ENCODE results near the gene JUND. TPM values are rescaled to one million over a fixed set of nuclear protein-coding genes. Genes with fewer than 3 reads are reported as not detected.

The JUND gene
- total RNA-seq, 4 donors from 2014 or later, result 193 to 394 (median 316) TPM

GRCh38 chr19:18270326-18270725 lies 11.1 kb downstream of the JUND start:
- TF ChIP-seq CTCF (IDR thresholded peaks at IDR 0.05), result no peak
- no peak for TF ChIP-seq POLR2A (IDR thresholded peaks at IDR 0.05)
- 92 to 94% methylated on average over 9 of the region's 9 CpGs for WGBS, 2 donors
- intact Hi-C loops (cut with DNase I), result no loop called here
- H3K9me3 ChIP-seq, result no peaks in the 10 kb centered on the region
- no peak for DNase-seq
- peaks cover 19 to 21% of the 10 kb centered on the region in 2 donors for H3K36me3 ChIP-seq
- H3K4me1 ChIP-seq, result peaks cover 13 to 14% of the 10 kb centered on the region in 2 donors
- no peak overlapping the region for H3K4me3 ChIP-seq (replicated peaks in 1 of 3)
- no peaks in the 10 kb centered on the region for H3K27me3 ChIP-seq
- H3K27ac ChIP-seq, result no peak overlapping the region

- 78 to 93% methylated on average over 2 of the region's 2 CpGs for WGBS, 2 donors
- intact Hi-C loops (cut with DNase I), result no loop called here
- H3K4me1 ChIP-seq, result peaks cover 1 to 2% of the 10 kb centered on the region in 2 donors
Measured at GRCh38 chr19:18269070-18269723, 12.2 kb downstream of the JUND start.

GRCh38 chr19:18266771-18267686 lies 14.4 kb downstream of the JUND start:
- intact Hi-C loops (cut with DNase I), result no loop called here
- H3K27me3 ChIP-seq, result no peaks in the 10 kb centered on the region

More at GRCh38 chr19:18269070-18269723, 12.2 kb downstream of the JUND start:
- TF ChIP-seq CTCF (IDR thresholded peaks at IDR 0.05) (no peak), POLR2A (IDR thresholded peaks at IDR 0.05) (no peak)
- H3K36me3 ChIP-seq, result peaks cover 26 to 32% of the 10 kb centered on the region in 2 donors
- H3K27ac ChIP-seq, result no peak overlapping the region
- H3K27me3 ChIP-seq, result no peaks in the 10 kb centered on the region
- no peak for DNase-seq
- no peaks in the 10 kb centered on the region for H3K9me3 ChIP-seq
- no peak overlapping the region for H3K4me3 ChIP-seq (replicated peaks in 1 of 3)

GRCh38 chr19:18265582-18265981 lies 15.8 kb downstream of the JUND start:
- Histone ChIP-seq H3K4me1 (no peaks in the 10 kb centered on the region), H3K27ac (no peak overlapping the region), H3K9me3 (no peaks in the 10 kb centered on the region), H3K4me3 (replicated peaks in 1 of 3) (no peak overlapping the region), H3K36me3 (peaks cover 26 to 37% of the 10 kb centered on the region in 2 donors), H3K27me3 (no peaks in the 10 kb centered on the region)
- no peak for DNase-seq
- intact Hi-C loops (cut with DNase I), result no loop called here
- 89 to 96% methylated on average over 5 to 7 of the region's 7 CpGs for WGBS, 2 donors
- TF ChIP-seq POLR2A (IDR thresholded peaks at IDR 0.05), result no peak
- no peak for TF ChIP-seq CTCF (IDR thresholded peaks at IDR 0.05)

More at GRCh38 chr19:18266771-18267686, 14.4 kb downstream of the JUND start:
- no peak for TF ChIP-seq POLR2A (IDR thresholded peaks at IDR 0.05)
- no peak for TF ChIP-seq CTCF (IDR thresholded peaks at IDR 0.05)
- H3K9me3 ChIP-seq, result no peaks in the 10 kb centered on the region
- DNase-seq, result no peak
- no peaks in the 10 kb centered on the region for H3K4me1 ChIP-seq
- H3K36me3 ChIP-seq, result peaks cover 26 to 37% of the 10 kb centered on the region in 2 donors
- H3K27ac ChIP-seq, result no peak overlapping the region
- H3K4me3 ChIP-seq (replicated peaks in 1 of 3), result no peak overlapping the region
- 87 to 92% methylated on average over 33 of the region's 42 CpGs for whole genome bisulfite sequencing, 2 donors
